ENCODE data around the gene LARGE1.

- TF ChIP-seq CTCF (IDR thresholded peaks at IDR 0.05) = no peak
- no peak for TF ChIP-seq ZFX (IDR thresholded peaks at IDR 0.05; ENCODE audit: borderline replicate concordance)
Measured at GRCh38 chr22:33743756-33744155, 176.5 kb downstream of the LARGE1 start.
